WTC11 (cell line): Measurements from ENCODE around the gene CSNK1G1.

Experiments
- RELA ChIP-seq: sonication (generic); formaldehyde crosslinking; IDR thresholded peaks from 2 replicates; pipeline ENCODE4 v1.8.1; 2022; ENCODE audit warnings: missing genetic modification reagents, mild to moderate bottlenecking, borderline replicate concordance
- SOX15 ChIP-seq: fragments of 250-450 bp; sonication (Bioruptor Pico); IDR thresholded peaks from 2 replicates; pipeline ENCODE4 v1.9.0; 2021; ENCODE audit warnings: mild to moderate bottlenecking
- TF ChIP-seq, protein P1 (sequence below): fragments of 200-600 bp; IDR thresholded peaks from 2 replicates; pipeline ENCODE4 v1.8.0; 2022; ENCODE audit warnings: antibody characterized with exemption
- TF ChIP-seq, protein P2 (sequence below): sonication (generic); formaldehyde crosslinking; IDR thresholded peaks from 2 replicates; pipeline ENCODE4 v1.8.0; 2022; ENCODE audit warnings: mild to moderate bottlenecking, missing genetic modification reagents

DNA sequence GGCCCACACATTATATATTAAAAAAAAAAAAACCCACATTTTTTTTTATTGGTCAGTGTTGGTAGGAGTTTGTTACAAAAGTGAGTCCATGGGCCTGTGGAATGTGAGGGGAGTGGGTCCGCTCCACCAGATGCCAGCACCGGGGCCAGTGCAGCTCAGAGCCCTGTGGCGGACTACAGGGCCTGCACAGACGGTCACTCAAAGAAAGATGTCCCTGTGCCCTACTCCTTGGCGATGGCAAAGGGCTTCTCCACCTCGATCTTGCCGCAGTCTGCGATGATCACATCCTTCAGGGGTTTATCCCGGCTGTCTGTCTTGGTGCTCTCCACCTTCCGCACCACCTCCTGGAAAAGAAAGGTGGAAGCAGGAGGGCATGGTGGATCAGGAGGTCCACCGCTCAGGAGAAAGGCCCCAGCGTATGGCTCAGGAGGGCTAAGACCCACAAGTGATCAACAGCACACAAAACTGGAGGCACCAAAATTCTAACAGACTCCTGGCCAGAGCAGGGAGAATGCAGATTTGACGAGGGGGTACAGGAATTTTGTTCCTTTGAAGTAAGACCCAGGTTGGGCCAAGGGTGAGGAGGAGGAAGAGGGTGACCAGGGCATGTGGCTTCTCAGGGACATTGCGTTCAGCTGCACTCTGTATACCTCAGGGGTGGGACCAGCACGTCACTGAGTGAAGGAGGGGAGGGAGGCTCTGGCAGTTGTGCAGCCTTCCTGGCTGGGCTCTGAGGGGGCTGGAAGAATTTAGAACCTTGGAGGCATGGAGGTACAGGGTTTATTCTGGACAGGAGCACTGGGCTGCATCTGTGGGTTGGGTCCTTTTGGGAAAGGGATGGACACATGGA lies 199.9 kb downstream of the CSNK1G1 start:
- TF ChIP-seq RELA (CRISPR knock-in tag) (no peak), SOX15 (CRISPR knock-in tag) (no peak)
- TF ChIP-seq, protein P1, sequence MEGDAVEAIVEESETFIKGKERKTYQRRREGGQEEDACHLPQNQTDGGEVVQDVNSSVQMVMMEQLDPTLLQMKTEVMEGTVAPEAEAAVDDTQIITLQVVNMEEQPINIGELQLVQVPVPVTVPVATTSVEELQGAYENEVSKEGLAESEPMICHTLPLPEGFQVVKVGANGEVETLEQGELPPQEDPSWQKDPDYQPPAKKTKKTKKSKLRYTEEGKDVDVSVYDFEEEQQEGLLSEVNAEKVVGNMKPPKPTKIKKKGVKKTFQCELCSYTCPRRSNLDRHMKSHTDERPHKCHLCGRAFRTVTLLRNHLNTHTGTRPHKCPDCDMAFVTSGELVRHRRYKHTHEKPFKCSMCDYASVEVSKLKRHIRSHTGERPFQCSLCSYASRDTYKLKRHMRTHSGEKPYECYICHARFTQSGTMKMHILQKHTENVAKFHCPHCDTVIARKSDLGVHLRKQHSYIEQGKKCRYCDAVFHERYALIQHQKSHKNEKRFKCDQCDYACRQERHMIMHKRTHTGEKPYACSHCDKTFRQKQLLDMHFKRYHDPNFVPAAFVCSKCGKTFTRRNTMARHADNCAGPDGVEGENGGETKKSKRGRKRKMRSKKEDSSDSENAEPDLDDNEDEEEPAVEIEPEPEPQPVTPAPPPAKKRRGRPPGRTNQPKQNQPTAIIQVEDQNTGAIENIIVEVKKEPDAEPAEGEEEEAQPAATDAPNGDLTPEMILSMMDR = no peak
- TF ChIP-seq, protein P2, sequence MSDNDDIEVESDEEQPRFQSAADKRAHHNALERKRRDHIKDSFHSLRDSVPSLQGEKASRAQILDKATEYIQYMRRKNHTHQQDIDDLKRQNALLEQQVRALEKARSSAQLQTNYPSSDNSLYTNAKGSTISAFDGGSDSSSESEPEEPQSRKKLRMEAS (CRISPR knock-in tag) = no peak
